Activated naive CD8-positive, alpha-beta T cell treated with anti-CD3 and anti-CD28 coated beads for 36 hours (primary cell): Measurements from ENCODE around the gene SCN4B. TPM values are rescaled to one million over a fixed set of nuclear protein-coding genes. Genes with fewer than 3 reads are reported as not detected.
"Not testable (repeated sequence)": the region's sequence is repeated elsewhere in the genome, so short reads cannot be mapped to it uniquely, and the experiment has no call there.

Experiments used
- DNase-seq: peaks from one replicate; pipeline ENCODE4 v3.0.0; 2021
- H3K27ac Mint-ChIP-seq: one replicate; pipeline ENCODE4 v1.8.0; 2022; ENCODE audit warnings: mild to moderate bottlenecking, moderate library complexity, mixed read lengths
- H3K27me3 Mint-ChIP-seq: one replicate; pipeline ENCODE4 v1.8.0; 2022; ENCODE audit warnings: mild to moderate bottlenecking, mixed read lengths
- H3K36me3 Mint-ChIP-seq: one replicate; pipeline ENCODE4 v1.8.0; 2021; ENCODE audit warnings: mild to moderate bottlenecking, mixed read lengths
- H3K4me1 Mint-ChIP-seq: one replicate; pipeline ENCODE4 v1.8.0; 2021; ENCODE audit warnings: mixed read lengths
- H3K4me3 Mint-ChIP-seq: one replicate; pipeline ENCODE4 v1.8.0; 2022; ENCODE audit warnings: mild to moderate bottlenecking, moderate library complexity, mixed read lengths
- H3K9me3 Mint-ChIP-seq: one replicate; pipeline ENCODE4 v1.8.0; 2022; ENCODE audit warnings: mixed read lengths
- total RNA-seq, 2 experiments: library from RNA; stranded (reverse); gene quantifications; one replicate each; pipeline ENCODE4 v1.2.3, GENCODE V29; 2021

Gene SCN4B
- total RNA-seq = under 1 TPM; 0.41 to 0.58 TPM

- H3K36me3 Mint-ChIP-seq = no peaks in the 10 kb centered on the region
- peak; percentile 40 for DNase-seq
- H3K9me3 Mint-ChIP-seq = no peaks in the 10 kb centered on the region
- peaks cover 69% of the 10 kb centered on the region for H3K27me3 Mint-ChIP-seq
- peaks cover 7% of the 10 kb centered on the region for H3K4me1 Mint-ChIP-seq
- no peak within 1 kb of the TSS for H3K27ac Mint-ChIP-seq
- peak within 1 kb of the TSS; percentile 62 for H3K4me3 Mint-ChIP-seq
Measured at GRCh38 chr11:118152552-118153471, at the start of gene SCN4B. Gene SCN4B, minus strand, starts transcription at chr11:118152823. Its CDS starts 150 bp downstream, at chr11:118152673.

- Mint-ChIP-seq H3K36me3 (peaks cover 27% of the 10 kb centered on the region), H3K9me3 (peaks cover 1% of the 10 kb centered on the region), H3K27me3 (no peaks in the 10 kb centered on the region)
Measured at GRCh38 chr11:118201966-118202365, 49.3 kb upstream of the SCN4B start.

GRCh38 chr11:118200901-118201680, 48.5 kb upstream of the SCN4B start:
- no peak overlapping the region for H3K27ac Mint-ChIP-seq
- DNase-seq = peak; percentile 58
- peaks cover 25% of the 10 kb centered on the region for H3K4me1 Mint-ChIP-seq
- no peaks in the 10 kb centered on the region for H3K27me3 Mint-ChIP-seq
- no peak overlapping the region for H3K4me3 Mint-ChIP-seq
- peaks cover 32% of the 10 kb centered on the region for H3K36me3 Mint-ChIP-seq
- H3K9me3 Mint-ChIP-seq = no peaks in the 10 kb centered on the region

More at GRCh38 chr11:118201966-118202365, 49.3 kb upstream of the SCN4B start:
- H3K4me1 Mint-ChIP-seq = peaks cover 34% of the 10 kb centered on the region
- no peak overlapping the region for H3K4me3 Mint-ChIP-seq
- DNase-seq = no peak
- no peak overlapping the region for H3K27ac Mint-ChIP-seq

GRCh38 chr11:118200497-118200896, 47.9 kb upstream of the SCN4B start:
- no peak for DNase-seq
- no peak overlapping the region for H3K4me3 Mint-ChIP-seq
- no peak overlapping the region for H3K27ac Mint-ChIP-seq
- peaks cover 20% of the 10 kb centered on the region for H3K4me1 Mint-ChIP-seq
- H3K36me3 Mint-ChIP-seq = peaks cover 34% of the 10 kb centered on the region
- no peaks in the 10 kb centered on the region for H3K9me3 Mint-ChIP-seq
- no peaks in the 10 kb centered on the region for H3K27me3 Mint-ChIP-seq

GRCh38 chr11:118199135-118199534, 46.5 kb upstream of the SCN4B start:
- Mint-ChIP-seq H3K9me3 (no peaks in the 10 kb centered on the region), H3K27ac (peak overlapping the region; percentile 76), H3K4me1 (peaks cover 19% of the 10 kb centered on the region), H3K36me3 (peaks cover 46% of the 10 kb centered on the region), H3K27me3 (no peaks in the 10 kb centered on the region), H3K4me3 (no peak overlapping the region)
- no peak for DNase-seq

- peaks cover 53% of the 10 kb centered on the region for H3K36me3 Mint-ChIP-seq
- peak; percentile 86 for DNase-seq
- peak overlapping the region; percentile 76 for H3K27ac Mint-ChIP-seq
- H3K27me3 Mint-ChIP-seq = no peaks in the 10 kb centered on the region
- no peaks in the 10 kb centered on the region for H3K9me3 Mint-ChIP-seq
- peaks cover 19% of the 10 kb centered on the region for H3K4me1 Mint-ChIP-seq
- H3K4me3 Mint-ChIP-seq = no peak overlapping the region
Measured at GRCh38 chr11:118198370-118198769, 45.7 kb upstream of the SCN4B start.

- Mint-ChIP-seq H3K36me3 (peaks cover 72% of the 10 kb centered on the region), H3K27ac (peak overlapping the region; percentile 12), H3K9me3 (peaks cover 7% of the 10 kb centered on the region), H3K4me1 (peaks cover 19% of the 10 kb centered on the region), H3K4me3 (no peak overlapping the region), H3K27me3 (no peaks in the 10 kb centered on the region)
- DNase-seq = no peak
Measured at GRCh38 chr11:118194835-118195627, 42.4 kb upstream of the SCN4B start.

- no peak for DNase-seq
- Mint-ChIP-seq H3K27me3 (no peaks in the 10 kb centered on the region), H3K9me3 (peaks cover 7% of the 10 kb centered on the region), H3K4me3 (no peak overlapping the region), H3K27ac (peak overlapping the region; percentile 72), H3K36me3 (peaks cover 64% of the 10 kb centered on the region), H3K4me1 (peaks cover 15% of the 10 kb centered on the region)
Measured at GRCh38 chr11:118193910-118194566, 41.4 kb upstream of the SCN4B start.

- not testable (repeated sequence) for DNase-seq, H3K4me1 Mint-ChIP-seq, H3K4me3 Mint-ChIP-seq, H3K27me3 Mint-ChIP-seq, H3K9me3 Mint-ChIP-seq, H3K27ac Mint-ChIP-seq
- peaks cover 54% of the 10 kb centered on the region for H3K36me3 Mint-ChIP-seq
Measured at GRCh38 chr11:118192817-118193216, 40.2 kb upstream of the SCN4B start.

- H3K27ac Mint-ChIP-seq, H3K27me3 Mint-ChIP-seq: not testable (repeated sequence)
Measured at GRCh38 chr11:118190942-118191506, 38.4 kb upstream of the SCN4B start.

GRCh38 chr11:118186346-118187107, 33.9 kb upstream of the SCN4B start:
- peaks cover 3% of the 10 kb centered on the region for H3K27me3 Mint-ChIP-seq
- no peak overlapping the region for H3K27ac Mint-ChIP-seq
- peaks cover 2% of the 10 kb centered on the region for H3K4me1 Mint-ChIP-seq
- H3K4me3 Mint-ChIP-seq = no peak overlapping the region
- H3K9me3 Mint-ChIP-seq = peaks cover 5% of the 10 kb centered on the region
- no peak for DNase-seq
- H3K36me3 Mint-ChIP-seq = peaks cover 5% of the 10 kb centered on the region

More at GRCh38 chr11:118190942-118191506, 38.4 kb upstream of the SCN4B start:
- H3K36me3 Mint-ChIP-seq = peaks cover 44% of the 10 kb centered on the region
- not testable (repeated sequence) for H3K4me3 Mint-ChIP-seq, H3K4me1 Mint-ChIP-seq, H3K9me3 Mint-ChIP-seq, DNase-seq

GRCh38 chr11:118184784-118185579, 32.4 kb upstream of the SCN4B start:
- no peak overlapping the region for H3K27ac Mint-ChIP-seq
- no peak overlapping the region for H3K4me3 Mint-ChIP-seq
- DNase-seq = no peak
- no peaks in the 10 kb centered on the region for H3K9me3 Mint-ChIP-seq
- no peaks in the 10 kb centered on the region for H3K36me3 Mint-ChIP-seq
- peaks cover 10% of the 10 kb centered on the region for H3K27me3 Mint-ChIP-seq
- H3K4me1 Mint-ChIP-seq = peaks cover 2% of the 10 kb centered on the region

GRCh38 chr11:118183691-118184090, 31.1 kb upstream of the SCN4B start:
- not testable (repeated sequence) for H3K4me3 Mint-ChIP-seq, H3K4me1 Mint-ChIP-seq, DNase-seq, H3K27ac Mint-ChIP-seq, H3K36me3 Mint-ChIP-seq, H3K9me3 Mint-ChIP-seq
- peaks cover 14% of the 10 kb centered on the region for H3K27me3 Mint-ChIP-seq
